Brain microvascular endothelial cell (primary cell): ENCODE measurements around the gene NFATC1.
A peak's percentile ranks its signal among the peaks of the same experiment; 100 is the strongest.

Experiments
- DNase-seq: peaks from one replicate; pipeline ENCODE4 v3.0.0-alpha.2; 2020
- H3K27ac ChIP-seq: fragments of 250-450 bp; sonication (Bioruptor Pico); 2 replicates; pipeline ENCODE4 v1.5.1; 2020; ENCODE audit warnings: mild to moderate bottlenecking, moderate library complexity
- H3K27me3 ChIP-seq: fragments of 250-450 bp; sonication (Bioruptor Pico); replicated peaks from 2 replicates; pipeline ENCODE4 v1.5.1; 2020; ENCODE audit warnings: mild to moderate bottlenecking
- H3K36me3 ChIP-seq: fragments of 250-450 bp; sonication (Bioruptor Pico); replicated peaks from 2 replicates; pipeline ENCODE4 v1.5.1; 2020; ENCODE audit warnings: mild to moderate bottlenecking
- H3K4me3 ChIP-seq: 2 replicates; pipeline ENCODE4 v1.5.1; 2011; ENCODE audit warnings: low read depth, mild to moderate bottlenecking, control low read depth, low read length, moderate library complexity
- in situ Hi-C: cut with HindIII; loops from 2 replicates; pipeline ENCODE4 v1.10.0; 2017; ENCODE audit warnings: low sequenced_read_pairs, low pct_ligation_motif_present
- TF ChIP-seq, protein P1 (sequence below): IDR thresholded peaks from 2 replicates; pipeline ENCODE4 v1.5.1; 2011; ENCODE audit warnings: low read depth, mild to moderate bottlenecking, moderate library complexity, low read length, control low read depth, inconsistent platforms; ENCODE audit errors: missing control alignments

NFATC1 gene

GRCh38 chr18:79355433-79356335 is 40.0 kb upstream of the NFATC1 start:
- no peaks in the 10 kb centered on the region for H3K27me3 ChIP-seq
- H3K4me3 ChIP-seq = no peak overlapping the region
- H3K27ac ChIP-seq = no peak overlapping the region
- H3K36me3 ChIP-seq = no peaks in the 10 kb centered on the region
- in situ Hi-C loops = no loop called here
- TF ChIP-seq, protein P1, sequence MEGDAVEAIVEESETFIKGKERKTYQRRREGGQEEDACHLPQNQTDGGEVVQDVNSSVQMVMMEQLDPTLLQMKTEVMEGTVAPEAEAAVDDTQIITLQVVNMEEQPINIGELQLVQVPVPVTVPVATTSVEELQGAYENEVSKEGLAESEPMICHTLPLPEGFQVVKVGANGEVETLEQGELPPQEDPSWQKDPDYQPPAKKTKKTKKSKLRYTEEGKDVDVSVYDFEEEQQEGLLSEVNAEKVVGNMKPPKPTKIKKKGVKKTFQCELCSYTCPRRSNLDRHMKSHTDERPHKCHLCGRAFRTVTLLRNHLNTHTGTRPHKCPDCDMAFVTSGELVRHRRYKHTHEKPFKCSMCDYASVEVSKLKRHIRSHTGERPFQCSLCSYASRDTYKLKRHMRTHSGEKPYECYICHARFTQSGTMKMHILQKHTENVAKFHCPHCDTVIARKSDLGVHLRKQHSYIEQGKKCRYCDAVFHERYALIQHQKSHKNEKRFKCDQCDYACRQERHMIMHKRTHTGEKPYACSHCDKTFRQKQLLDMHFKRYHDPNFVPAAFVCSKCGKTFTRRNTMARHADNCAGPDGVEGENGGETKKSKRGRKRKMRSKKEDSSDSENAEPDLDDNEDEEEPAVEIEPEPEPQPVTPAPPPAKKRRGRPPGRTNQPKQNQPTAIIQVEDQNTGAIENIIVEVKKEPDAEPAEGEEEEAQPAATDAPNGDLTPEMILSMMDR = no peak
- no peak for DNase-seq

DNA sequence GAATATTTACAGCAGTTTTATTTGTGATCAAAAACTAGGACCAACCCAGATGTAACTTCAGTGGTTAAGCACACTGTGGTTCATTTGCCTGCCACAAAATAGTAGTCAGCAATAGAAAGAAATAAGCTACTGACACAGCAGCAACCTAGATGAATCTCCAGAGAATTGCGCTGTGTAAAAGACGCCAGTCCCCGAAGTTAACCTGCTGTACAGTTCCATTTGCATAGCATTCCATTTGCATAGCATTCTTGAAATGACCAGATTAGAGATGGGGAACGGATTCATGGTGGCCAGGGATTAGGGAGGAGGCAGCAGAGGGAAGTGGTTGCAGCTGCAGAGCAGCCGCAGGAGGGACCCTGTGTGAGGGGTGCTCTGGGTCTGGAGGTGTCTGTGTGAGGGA is 39.3 kb upstream of the NFATC1 start:
- TF ChIP-seq, protein P1 = no peak
- in situ Hi-C loops = no loop called here
- no peaks in the 10 kb centered on the region for H3K36me3 ChIP-seq
- no peak overlapping the region for H3K4me3 ChIP-seq
- H3K27ac ChIP-seq = no peak overlapping the region
- H3K27me3 ChIP-seq = no peaks in the 10 kb centered on the region
- no peak for DNase-seq

- Histone ChIP-seq H3K27me3 (no peaks in the 10 kb centered on the region), H3K4me3 (no peak overlapping the region), H3K36me3 (no peaks in the 10 kb centered on the region), H3K27ac (no peak overlapping the region)
- TF ChIP-seq, protein P1 = no peak
- no peak for DNase-seq
- in situ Hi-C loops = no loop called here
These were observed 34.8 kb upstream of the NFATC1 start for GRCh38 chr18:79360933-79361332.

DNA sequence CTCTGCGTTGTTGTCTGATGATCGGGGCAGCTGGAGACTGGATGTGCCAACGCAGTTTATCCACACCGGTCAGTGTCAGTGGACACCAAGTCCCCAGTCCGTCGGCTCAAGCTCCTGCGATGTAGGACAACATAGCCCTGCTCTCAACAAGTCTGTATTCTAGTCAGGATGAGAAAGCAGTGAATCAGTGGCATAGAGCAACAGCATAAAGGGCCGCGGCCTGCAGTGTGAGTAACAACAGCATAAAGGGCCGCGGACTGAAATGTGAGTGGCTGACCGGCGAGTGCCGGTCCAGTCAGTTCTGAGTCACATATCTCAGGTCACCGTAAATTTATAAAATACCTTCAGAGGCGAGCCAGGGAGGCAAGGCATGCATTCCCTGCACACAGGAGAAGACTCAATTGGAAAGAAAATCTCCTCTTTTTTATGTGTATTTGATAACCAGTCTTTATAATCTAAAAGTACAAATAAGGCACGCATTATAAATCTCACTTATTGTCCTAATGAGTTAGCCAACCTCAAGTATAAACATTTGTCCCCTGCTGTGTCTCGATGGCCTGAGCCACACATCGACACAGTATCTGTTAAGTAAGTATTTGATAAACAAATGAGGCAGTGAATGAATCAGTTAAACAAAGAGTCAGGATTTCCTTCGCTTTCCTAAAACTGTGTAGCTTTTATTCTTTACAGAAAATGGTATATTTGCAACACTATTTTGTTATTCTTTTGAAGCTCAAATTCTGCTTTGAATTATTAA is 33.8 kb upstream of the NFATC1 start:
- no peak overlapping the region for H3K4me3 ChIP-seq
- H3K36me3 ChIP-seq = no peaks in the 10 kb centered on the region
- DNase-seq = peak; percentile 90
- TF ChIP-seq, protein P1 = no peak
- no peaks in the 10 kb centered on the region for H3K27me3 ChIP-seq
- H3K27ac ChIP-seq = peak overlapping the region; percentile 41
- in situ Hi-C loops = no loop called here

DNA sequence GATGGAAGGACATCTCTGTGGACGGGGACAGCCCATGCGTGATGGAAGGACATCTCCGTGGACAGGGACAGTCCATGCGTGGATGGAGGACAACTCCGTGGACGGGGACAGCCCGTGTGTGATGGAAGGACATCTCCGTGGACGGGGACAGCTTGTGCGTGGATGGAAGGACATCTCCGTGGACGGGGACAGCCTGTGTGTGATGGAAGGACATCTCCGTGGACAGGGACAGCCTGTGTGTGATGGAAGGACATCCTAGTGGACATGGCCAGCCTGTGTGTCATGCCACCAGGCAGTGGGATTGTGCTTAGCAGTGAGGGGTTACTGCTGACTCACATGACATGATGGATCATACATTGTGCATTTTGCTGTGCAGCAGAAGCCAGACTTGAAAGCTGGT is 30.0 kb upstream of the NFATC1 start:
- no peak for DNase-seq
- H3K4me3 ChIP-seq = no peak overlapping the region
- TF ChIP-seq, protein P1 = no peak
- H3K27ac ChIP-seq = no peak overlapping the region
- H3K36me3 ChIP-seq = no peaks in the 10 kb centered on the region
- in situ Hi-C loops = no loop called here
- H3K27me3 ChIP-seq = no peaks in the 10 kb centered on the region
